Endothelial cell of umbilical vein (primary cell): ENCODE measurements around the gene USP25. TPM values are rescaled to one million over a fixed set of nuclear protein-coding genes. Genes with fewer than 3 reads are reported as not detected.

Source experiments
- BruUV-seq: library from RNA; stranded (reverse); fragments of 400-500 nt; replicated peaks from 2 replicates; lab custom pipeline; 2021; lab: Mats Ljungman, UMichigan
- CTCF ChIA-PET: fragments of 300-600, 350-600 bp; sonication (Branson Sonifier 250); formaldehyde crosslinking; loops from one replicate; lab custom pipeline; 2021; ENCODE audit warnings: antibody characterized with exemption, inconsistent platforms; lab: Charles Lee
- POLR2A ChIA-PET: fragments of 300-600, 350-600 bp; sonication (Branson Sonifier 250); formaldehyde crosslinking; loops from one replicate; lab custom pipeline; 2021; ENCODE audit warnings: antibody characterized with exemption, inconsistent platforms; lab: Charles Lee
- DNase-seq: peaks from one replicate; pipeline ENCODE4 v3.0.0-alpha.2; 2011; ENCODE audit warnings: low read depth, low spot score
- FAIRE-seq: peaks from 2 replicates; lab custom pipeline; 2011; peaks lifted over from hg19 to GRCh38; lab: Jason Lieb, UNC
- H2AFZ ChIP-seq: 2 replicates; pipeline ENCODE4 v1.6.0; 2012; ENCODE audit warnings: low read depth, low read length, control low read depth, inconsistent platforms
- H3K27ac ChIP-seq: 2 replicates; pipeline ENCODE4 v1.5.1; 2011; ENCODE audit warnings: low read depth, mild to moderate bottlenecking, control low read depth, low read length, moderate library complexity; ENCODE audit not compliant: insufficient read depth
- H3K27me3 ChIP-seq, 2 experiments: 2 replicates each; pipeline versions ENCODE4 v1.6.0 to v1.6.1; 2011; ENCODE audit warnings: low read length in 2 of 2, mixed read lengths in 1 of 2; ENCODE audit not compliant: control insufficient read depth in 2 of 2, insufficient read depth in 2 of 2
- H3K36me3 ChIP-seq, 2 experiments: 2 replicates in 1 of 2; 3 replicates in 1 of 2; pipeline ENCODE4 v1.5.1; 2011; ENCODE audit warnings: low read length in 2 of 2, mild to moderate bottlenecking in 1 of 2, moderate library complexity in 1 of 2; ENCODE audit not compliant: control insufficient read depth in 2 of 2, insufficient read depth in 2 of 2; ENCODE audit errors: extremely low read depth in 1 of 2
- H3K4me1 ChIP-seq: 3 replicates; pipeline ENCODE4 v1.5.1; 2011; ENCODE audit warnings: mild to moderate bottlenecking, low read length; ENCODE audit not compliant: control insufficient read depth, insufficient read depth; ENCODE audit errors: extremely low read depth
- H3K4me2 ChIP-seq: 2 replicates; pipeline ENCODE4 v1.6.1; 2011; ENCODE audit warnings: low read length, control low read depth, mixed read lengths; ENCODE audit not compliant: insufficient read depth
- H3K4me3 ChIP-seq, 3 experiments: fragments of 200-600 bp in 1 of 3; sonication (generic), shearing (Covaris generic) in 1 of 3; replicated peaks in 1 of 3; 2 replicates each; pipeline ENCODE4 v1.5.1; 2011 to 2016; ENCODE audit warnings: control low read depth in 3 of 3, low read length in 3 of 3, mild to moderate bottlenecking in 2 of 3, inconsistent platforms in 1 of 3, low read depth in 1 of 3, moderate library complexity in 1 of 3; ENCODE audit not compliant: insufficient read depth in 1 of 3
- H3K79me2 ChIP-seq: 2 replicates; pipeline ENCODE4 v1.6.0; 2012; ENCODE audit warnings: low read length, inconsistent platforms; ENCODE audit not compliant: control insufficient read depth, insufficient read depth
- H3K9ac ChIP-seq: replicated peaks from 2 replicates; pipeline ENCODE3; 2011; ENCODE audit warnings: low read length, control low read depth; ENCODE audit not compliant: insufficient read depth; ENCODE audit errors: extremely low read depth
- H3K9me1 ChIP-seq: replicated peaks from 3 replicates; pipeline ENCODE4 v1.6.0; 2011; ENCODE audit warnings: mild to moderate bottlenecking, low read length; ENCODE audit not compliant: control insufficient read depth, insufficient read depth; ENCODE audit errors: extremely low read depth
- H3K9me3 ChIP-seq: replicated peaks from 2 replicates; pipeline ENCODE4 v1.5.1; 2012; ENCODE audit warnings: low read length, inconsistent platforms; ENCODE audit not compliant: control insufficient read depth, insufficient read depth
- H4K20me1 ChIP-seq: replicated peaks from 2 replicates; pipeline ENCODE3; 2011; ENCODE audit warnings: mild to moderate bottlenecking, low read length; ENCODE audit not compliant: control insufficient read depth, insufficient read depth; ENCODE audit errors: extremely low read depth
- EZH2 ChIP-seq: IDR thresholded peaks from 2 replicates; pipeline ENCODE4 v1.6.1; 2012; ENCODE audit warnings: borderline replicate concordance, low read depth, mild to moderate bottlenecking, moderate library complexity, low read length, inconsistent platforms; ENCODE audit not compliant: severe bottlenecking
- FOS ChIP-seq: IDR thresholded peaks from 2 replicates; pipeline ENCODE4 v1.6.1; 2011; ENCODE audit warnings: mild to moderate bottlenecking, low read length, moderate library complexity, borderline replicate concordance; ENCODE audit not compliant: insufficient read depth
- GATA2 ChIP-seq: IDR thresholded peaks from 2 replicates; pipeline ENCODE4 v1.7.0; 2011; ENCODE audit warnings: low read depth, mild to moderate bottlenecking, moderate library complexity, mixed read lengths, low read length; ENCODE audit not compliant: insufficient read length, insufficient read depth
- JUN ChIP-seq: IDR thresholded peaks from 2 replicates; pipeline ENCODE4 v1.6.1; 2011; ENCODE audit warnings: borderline replicate concordance, low read depth; ENCODE audit not compliant: insufficient read length, insufficient read depth
- MYC ChIP-seq: IDR thresholded peaks from one replicate; pipeline ENCODE4 v1.6.1; 2011; ENCODE audit warnings: mild to moderate bottlenecking, low read depth, low read length
- POLR2A ChIP-seq: IDR thresholded peaks from 2 replicates; pipeline ENCODE4 v1.6.1; 2012; ENCODE audit warnings: low read depth, mild to moderate bottlenecking, control low read depth, low read length
- POLR2AphosphoS5 ChIP-seq: IDR thresholded peaks from 2 replicates; pipeline ENCODE4 v1.6.1; 2012; ENCODE audit warnings: low read depth, mild to moderate bottlenecking, control low read depth, low read length, moderate library complexity; ENCODE audit not compliant: insufficient read depth
- dilution Hi-C: fragments of 300-500 bp; cut with MboI; formaldehyde crosslinking; loops from one replicate; pipeline ENCODE4 v1.15.0; 2019; ENCODE audit warnings: low sequenced_read_pairs; ENCODE audit not compliant: extremely low pct_ligation_motif_present
- intact Hi-C: fragments of 100-400 bp; cut with micrococcal nuclease; formaldehyde crosslinking; loops from one replicate; pipeline ENCODE4 v1.10.0; 2022
- polyA plus RNA-seq, 4 experiments: library from polyadenylated mRNA; depleted of rRNA in 3 of 4; stranded (reverse) in 3 of 4; unstranded in 1 of 4; fragments of >200 nt; gene quantifications; 2 replicates each; pipeline versions ENCODE4 v1.2.1 to v1.2.3, GENCODE V29; 2011 to 2012; ENCODE audit warnings: missing spikeins in 1 of 4
- total RNA-seq: library from RNA; stranded (reverse); gene quantifications from 2 replicates; pipeline ENCODE4 v1.2.3, GENCODE V29; 2021
- TF ChIP-seq, protein P1 (sequence below): IDR thresholded peaks from 2 replicates; pipeline ENCODE4 v1.6.1; 2011; ENCODE audit not compliant: insufficient read depth, insufficient read length
- TF ChIP-seq, protein P2 (sequence below), 2 donors: IDR thresholded peaks; 1 replicate in 1 of 2; 2 replicates in 1 of 2; pipeline ENCODE4 v1.5.1; 2011; ENCODE audit warnings: low read length in 2 of 2, mild to moderate bottlenecking in 2 of 2, moderate library complexity in 2 of 2, control low read depth in 1 of 2, inconsistent platforms in 1 of 2, low read depth in 1 of 2; ENCODE audit not compliant: insufficient read depth in 1 of 2; ENCODE audit errors: extremely low read depth in 1 of 2

Gene USP25
- total and polyA plus RNA-seq, 2 donors (not counting 3 experiments of a cell fraction or from before 2014, with no cell fraction given): 14.4 to 67.5 TPM

DNA sequence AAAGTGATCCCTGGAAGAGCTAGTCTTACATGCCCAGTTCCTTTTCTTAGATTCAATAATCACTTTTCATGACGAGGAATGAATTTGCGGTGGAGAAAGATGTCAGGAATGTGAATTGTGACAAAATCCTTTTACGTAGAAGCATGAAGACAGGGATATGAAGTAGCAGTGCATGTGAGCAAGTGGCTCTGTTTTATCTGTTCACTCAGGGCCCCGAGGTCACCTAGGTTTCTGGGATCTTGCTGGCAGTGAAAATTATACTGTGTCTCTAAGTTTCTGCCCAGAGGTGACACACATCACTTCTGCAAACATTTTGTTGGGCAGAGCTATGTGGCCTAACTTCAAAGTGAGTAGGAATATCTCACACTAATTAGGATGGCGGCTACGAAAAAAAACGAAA lies 79.3 kb downstream of the USP25 start:
- Histone ChIP-seq H3K4me1 (no peaks in the 10 kb centered on the region), H4K20me1 (peaks cover 4% of the 10 kb centered on the region), H3K4me3 (no peak overlapping the region), H3K9ac (no peak overlapping the region), H2AFZ (no peak overlapping the region), H3K79me2 (peaks cover 31% of the 10 kb centered on the region), H3K27me3 (no peaks in the 10 kb centered on the region), H3K4me2 (no peak overlapping the region), H3K36me3 (peaks cover 5 to 13% of the 10 kb centered on the region in 2 experiments), H3K27ac (no peak overlapping the region), H3K9me1 (no peaks in the 10 kb centered on the region), H3K9me3 (no peaks in the 10 kb centered on the region)
- intact Hi-C loops: no loop called here
- dilution Hi-C loops: no loop called here
- FAIRE-seq (no peak), DNase-seq (no peak)
- TF ChIP-seq JUN (no peak), MYC (no peak), POLR2A (no peak), POLR2AphosphoS5 (no peak), FOS (no peak), EZH2 (no peak), GATA2 (no peak)
- TF ChIP-seq, protein P1, sequence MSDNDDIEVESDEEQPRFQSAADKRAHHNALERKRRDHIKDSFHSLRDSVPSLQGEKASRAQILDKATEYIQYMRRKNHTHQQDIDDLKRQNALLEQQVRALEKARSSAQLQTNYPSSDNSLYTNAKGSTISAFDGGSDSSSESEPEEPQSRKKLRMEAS: no peak
- TF ChIP-seq, protein P2, sequence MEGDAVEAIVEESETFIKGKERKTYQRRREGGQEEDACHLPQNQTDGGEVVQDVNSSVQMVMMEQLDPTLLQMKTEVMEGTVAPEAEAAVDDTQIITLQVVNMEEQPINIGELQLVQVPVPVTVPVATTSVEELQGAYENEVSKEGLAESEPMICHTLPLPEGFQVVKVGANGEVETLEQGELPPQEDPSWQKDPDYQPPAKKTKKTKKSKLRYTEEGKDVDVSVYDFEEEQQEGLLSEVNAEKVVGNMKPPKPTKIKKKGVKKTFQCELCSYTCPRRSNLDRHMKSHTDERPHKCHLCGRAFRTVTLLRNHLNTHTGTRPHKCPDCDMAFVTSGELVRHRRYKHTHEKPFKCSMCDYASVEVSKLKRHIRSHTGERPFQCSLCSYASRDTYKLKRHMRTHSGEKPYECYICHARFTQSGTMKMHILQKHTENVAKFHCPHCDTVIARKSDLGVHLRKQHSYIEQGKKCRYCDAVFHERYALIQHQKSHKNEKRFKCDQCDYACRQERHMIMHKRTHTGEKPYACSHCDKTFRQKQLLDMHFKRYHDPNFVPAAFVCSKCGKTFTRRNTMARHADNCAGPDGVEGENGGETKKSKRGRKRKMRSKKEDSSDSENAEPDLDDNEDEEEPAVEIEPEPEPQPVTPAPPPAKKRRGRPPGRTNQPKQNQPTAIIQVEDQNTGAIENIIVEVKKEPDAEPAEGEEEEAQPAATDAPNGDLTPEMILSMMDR (IDR thresholded peaks at IDR 0.05; ENCODE audit: extremely low read depth in 1 of 2, insufficient read depth in 1 of 2, low read depth in 1 of 2, low read length in 2 of 2): no peak
- CTCF ChIA-PET: no interaction called here
- POLR2A ChIA-PET: no interaction called here
- BruUV-seq: no TSS peak
